Glutamatergic neuron (in vitro differentiated cells): ENCODE data around the gene CYP20A1. TPM values are rescaled to one million over a fixed set of nuclear protein-coding genes. Genes with fewer than 3 reads are reported as not detected.
A peak's percentile ranks its signal among the peaks of the same experiment; 100 is the strongest.
"Not testable (repeated sequence)": the region's sequence is repeated elsewhere in the genome, so short reads cannot be mapped to it uniquely, and the experiment has no call there.

Experiments
- DNase-seq: peaks from one replicate; pipeline ENCODE4 v3.0.0; 2022
- H3K27ac Mint-ChIP-seq: one replicate; pipeline ENCODE4 v1.8.0; 2020; ENCODE audit warnings: mild to moderate bottlenecking, mixed read lengths, inconsistent platforms; ENCODE audit not compliant: unreplicated experiment
- H3K27me3 Mint-ChIP-seq: one replicate; pipeline ENCODE4 v1.8.0; 2020; ENCODE audit warnings: mild to moderate bottlenecking, moderate library complexity, mixed read lengths, inconsistent platforms; ENCODE audit not compliant: unreplicated experiment
- H3K36me3 Mint-ChIP-seq: one replicate; pipeline ENCODE4 v1.8.0; 2020; ENCODE audit warnings: mild to moderate bottlenecking, mixed read lengths, inconsistent platforms; ENCODE audit not compliant: unreplicated experiment
- H3K4me1 Mint-ChIP-seq: one replicate; pipeline ENCODE4 v1.8.0; 2020; ENCODE audit warnings: mild to moderate bottlenecking, low read depth, mixed read lengths, inconsistent platforms; ENCODE audit not compliant: unreplicated experiment
- H3K4me3 Mint-ChIP-seq: one replicate; pipeline ENCODE4 v1.8.0; 2020; ENCODE audit warnings: mild to moderate bottlenecking, mixed read lengths, inconsistent platforms; ENCODE audit not compliant: unreplicated experiment
- H3K9me3 Mint-ChIP-seq: one replicate; pipeline ENCODE4 v1.8.0; 2020; ENCODE audit warnings: mild to moderate bottlenecking, moderate library complexity, mixed read lengths, inconsistent platforms; ENCODE audit not compliant: unreplicated experiment
- total RNA-seq: library from RNA; stranded (reverse); fragmentation: NEBNext Ultra II Directional; extraction: Animal tissue kit (Norgen Biotek cat#: 25700); gene quantifications from one replicate; pipeline ENCODE4 v1.2.1, GENCODE V29; 2021; ENCODE audit not compliant: unreplicated experiment
- TF ChIP-seq, protein P1 (sequence below): fragments of 200-600 bp; sonication (generic); IDR thresholded peaks from one replicate; pipeline ENCODE4 v1.5.0; 2021; ENCODE audit not compliant: partially characterized antibody, unreplicated experiment

Gene CYP20A1
- total RNA-seq, 1 donor from 2014 or later = 12.6 TPM

DNA sequence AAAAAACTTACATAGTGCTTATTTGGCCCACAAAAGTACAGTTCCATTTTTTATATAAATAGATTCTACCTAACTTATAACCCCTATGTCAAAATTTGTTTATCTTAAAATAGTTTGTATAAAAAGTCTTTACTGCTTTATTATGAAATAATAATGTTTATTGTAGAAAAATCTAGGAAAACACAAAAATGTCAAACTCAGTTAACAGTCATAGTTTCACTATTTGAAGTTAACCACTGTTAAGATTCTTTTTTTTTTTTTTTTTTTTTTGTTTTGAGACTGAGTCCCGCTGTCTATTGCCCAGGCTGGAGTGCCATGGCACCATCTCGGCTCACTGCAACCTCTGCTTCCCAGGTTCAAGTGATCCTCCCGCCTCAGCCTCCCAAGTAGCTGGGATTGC is 62.8 kb downstream of the CYP20A1 start:
- no peak overlapping the region for H3K4me3 Mint-ChIP-seq
- DNase-seq = no peak
- no peaks in the 10 kb centered on the region for H3K9me3 Mint-ChIP-seq
- no peaks in the 10 kb centered on the region for H3K27me3 Mint-ChIP-seq
- H3K4me1 Mint-ChIP-seq = no peaks in the 10 kb centered on the region
- H3K27ac Mint-ChIP-seq = no peak overlapping the region
- no peaks in the 10 kb centered on the region for H3K36me3 Mint-ChIP-seq
- TF ChIP-seq, protein P1, sequence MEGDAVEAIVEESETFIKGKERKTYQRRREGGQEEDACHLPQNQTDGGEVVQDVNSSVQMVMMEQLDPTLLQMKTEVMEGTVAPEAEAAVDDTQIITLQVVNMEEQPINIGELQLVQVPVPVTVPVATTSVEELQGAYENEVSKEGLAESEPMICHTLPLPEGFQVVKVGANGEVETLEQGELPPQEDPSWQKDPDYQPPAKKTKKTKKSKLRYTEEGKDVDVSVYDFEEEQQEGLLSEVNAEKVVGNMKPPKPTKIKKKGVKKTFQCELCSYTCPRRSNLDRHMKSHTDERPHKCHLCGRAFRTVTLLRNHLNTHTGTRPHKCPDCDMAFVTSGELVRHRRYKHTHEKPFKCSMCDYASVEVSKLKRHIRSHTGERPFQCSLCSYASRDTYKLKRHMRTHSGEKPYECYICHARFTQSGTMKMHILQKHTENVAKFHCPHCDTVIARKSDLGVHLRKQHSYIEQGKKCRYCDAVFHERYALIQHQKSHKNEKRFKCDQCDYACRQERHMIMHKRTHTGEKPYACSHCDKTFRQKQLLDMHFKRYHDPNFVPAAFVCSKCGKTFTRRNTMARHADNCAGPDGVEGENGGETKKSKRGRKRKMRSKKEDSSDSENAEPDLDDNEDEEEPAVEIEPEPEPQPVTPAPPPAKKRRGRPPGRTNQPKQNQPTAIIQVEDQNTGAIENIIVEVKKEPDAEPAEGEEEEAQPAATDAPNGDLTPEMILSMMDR = no peak

DNA sequence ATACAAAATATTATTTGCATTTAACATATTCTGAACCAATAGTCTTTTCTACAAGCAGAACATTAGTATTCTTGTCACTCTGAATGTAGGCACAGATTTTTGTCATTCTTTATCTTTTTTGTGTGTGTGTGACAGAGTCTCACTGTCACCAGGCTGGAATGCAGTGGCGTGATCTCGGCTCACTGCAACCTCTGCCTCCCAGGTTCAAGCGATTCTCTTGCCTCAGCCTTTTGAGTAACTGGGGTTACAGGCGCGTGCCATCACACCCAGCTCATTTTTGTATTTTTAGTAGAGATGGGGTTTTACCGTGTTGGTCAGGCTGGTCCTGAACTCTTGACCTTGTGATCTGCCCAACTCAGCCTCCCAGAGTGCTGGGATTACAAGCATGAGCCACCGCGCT is 63.8 kb downstream of the CYP20A1 start:
- not testable (repeated sequence) for H3K36me3 Mint-ChIP-seq, H3K9me3 Mint-ChIP-seq, H3K27me3 Mint-ChIP-seq, H3K27ac Mint-ChIP-seq, H3K4me1 Mint-ChIP-seq, H3K4me3 Mint-ChIP-seq, DNase-seq

DNA sequence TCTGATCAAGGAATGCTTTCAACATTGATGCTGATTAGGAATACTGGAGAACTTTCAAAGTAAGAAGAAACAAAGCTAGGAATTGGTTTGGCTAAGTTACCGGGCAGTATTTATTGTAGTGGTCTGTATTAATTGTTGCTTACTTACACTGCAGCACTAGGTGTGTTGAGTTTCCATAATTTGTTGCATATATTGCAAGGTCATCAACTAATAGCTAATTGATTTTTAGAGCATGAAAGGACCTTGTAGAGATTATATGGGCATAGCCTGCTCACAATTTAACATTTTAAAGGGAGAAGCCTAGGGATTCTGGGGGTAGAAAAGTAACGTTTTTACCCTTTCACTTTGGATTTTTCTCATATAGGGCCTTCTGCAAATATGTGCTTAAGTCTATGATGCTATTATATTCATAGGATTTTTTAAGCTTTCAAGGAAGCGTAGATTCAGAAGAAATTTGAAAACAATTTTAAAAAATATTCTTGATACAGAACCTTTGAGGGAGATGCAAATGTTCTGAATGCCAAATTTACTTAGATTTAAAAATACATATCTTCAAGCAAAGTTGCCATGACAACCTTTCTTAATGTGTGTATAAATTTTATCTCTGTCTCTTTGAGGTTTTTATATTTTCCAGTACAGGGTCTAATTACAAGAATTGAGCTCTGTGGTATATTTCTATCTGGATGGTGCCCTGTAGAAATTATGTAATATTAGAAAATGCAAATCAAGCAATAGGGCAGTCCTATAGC is 72.0 kb downstream of the CYP20A1 start:
- no peak for DNase-seq
- TF ChIP-seq, protein P1 = no peak
- Mint-ChIP-seq H3K9me3 (no peaks in the 10 kb centered on the region), H3K27ac (no peak overlapping the region), H3K36me3 (peaks cover 13% of the 10 kb centered on the region), H3K4me3 (no peak overlapping the region), H3K27me3 (no peaks in the 10 kb centered on the region), H3K4me1 (no peaks in the 10 kb centered on the region)

DNA sequence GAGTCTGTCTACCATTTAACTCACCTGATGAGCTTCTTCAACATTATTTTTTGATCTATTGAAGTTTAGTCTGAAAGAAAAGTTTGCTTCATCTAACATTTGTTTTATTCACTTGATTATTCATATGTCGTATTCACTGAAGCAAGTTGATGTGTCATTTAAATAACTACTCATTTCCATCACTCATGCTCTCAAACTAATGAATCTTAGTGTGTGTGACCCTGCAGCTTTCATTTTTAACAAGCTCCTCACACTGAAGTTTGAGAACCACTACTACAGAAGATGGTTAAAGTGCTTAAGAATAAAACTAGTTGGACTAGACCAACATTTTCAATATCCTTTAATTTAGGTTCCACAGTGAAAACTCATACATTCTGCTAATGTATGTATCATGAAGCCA is 87.5 kb downstream of the CYP20A1 start:
- Mint-ChIP-seq H3K27ac (no peak overlapping the region), H3K4me3 (no peak overlapping the region), H3K27me3 (peaks cover 9% of the 10 kb centered on the region), H3K9me3 (peaks cover 12% of the 10 kb centered on the region), H3K4me1 (peaks cover 16% of the 10 kb centered on the region), H3K36me3 (peaks cover 5% of the 10 kb centered on the region)
- DNase-seq = no peak
- TF ChIP-seq, protein P1 = no peak

DNA sequence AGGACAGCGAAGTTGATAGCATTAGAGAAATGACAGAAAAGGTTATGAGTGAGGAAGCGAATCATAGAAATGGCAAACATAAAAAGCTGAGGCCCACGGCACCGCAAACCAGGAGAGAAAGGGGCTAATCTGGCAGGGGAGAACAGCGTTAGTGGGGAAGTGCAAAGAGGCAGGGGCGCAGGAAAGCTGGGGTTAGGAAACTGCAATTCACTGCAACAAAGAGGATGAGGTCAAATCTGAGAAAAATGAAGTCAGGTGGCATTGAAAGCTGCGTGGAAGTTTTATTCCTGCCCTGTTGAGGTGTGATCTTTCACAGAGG is 88.7 kb downstream of the CYP20A1 start:
- peak overlapping the region; percentile 98 for H3K4me3 Mint-ChIP-seq
- H3K9me3 Mint-ChIP-seq = peaks cover 12% of the 10 kb centered on the region
- TF ChIP-seq, protein P1 = no peak

More for the DNA sequence above, 88.7 kb downstream of the CYP20A1 start:
- Mint-ChIP-seq H3K36me3 (peaks cover 5% of the 10 kb centered on the region), H3K4me1 (peaks cover 16% of the 10 kb centered on the region), H3K27ac (peak overlapping the region; percentile 100), H3K27me3 (peaks cover 9% of the 10 kb centered on the region)
- DNase-seq = no peak
